ENCODE data around the gene CTXND2.

DNA sequence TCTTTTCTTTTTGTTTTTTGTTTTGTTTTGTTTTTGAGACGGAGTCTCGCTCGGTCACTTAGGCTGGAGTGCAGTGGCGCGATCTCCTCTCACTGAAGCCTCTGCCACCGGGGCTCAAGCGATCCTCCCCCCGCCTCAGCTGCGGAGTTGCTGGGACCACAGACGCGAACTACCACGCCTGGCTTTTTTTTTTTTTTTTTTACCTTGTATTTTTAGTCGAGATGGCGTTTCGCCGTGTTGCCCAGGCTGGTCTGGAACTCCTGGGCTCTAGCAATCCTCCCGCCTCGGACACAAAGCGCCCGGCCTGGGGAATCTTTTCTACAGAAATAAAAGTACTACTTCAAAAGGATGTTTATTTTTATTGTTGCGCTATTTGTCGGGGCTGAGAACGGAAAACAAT lies 38.1 kb downstream of the CTXND2 start:
- TF ChIP-seq TCF12 (IDR thresholded peaks at IDR 0.05; ENCODE audit: low read depth) (no peak), TAF1 (IDR thresholded peaks at IDR 0.05; ENCODE audit: low read depth) (no peak), CEBPB (IDR thresholded peaks at IDR 0.05) (no peak), EP300 (IDR thresholded peaks at IDR 0.05; ENCODE audit: borderline replicate concordance) (no peak), RAD21 (IDR thresholded peaks at IDR 0.05; ENCODE audit: low read depth) (no peak), YY1 (IDR thresholded peaks at IDR 0.05; ENCODE audit: low read depth) (no peak), EGR1 (IDR thresholded peaks at IDR 0.05) (no peak), CREB1 (IDR thresholded peaks at IDR 0.05; ENCODE audit: low read depth) (no peak), ZBTB7A (IDR thresholded peaks at IDR 0.05; ENCODE audit: low read depth) (no peak)
- TF ChIP-seq, protein P1, sequence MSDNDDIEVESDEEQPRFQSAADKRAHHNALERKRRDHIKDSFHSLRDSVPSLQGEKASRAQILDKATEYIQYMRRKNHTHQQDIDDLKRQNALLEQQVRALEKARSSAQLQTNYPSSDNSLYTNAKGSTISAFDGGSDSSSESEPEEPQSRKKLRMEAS (IDR thresholded peaks at IDR 0.05): no peak
- TF ChIP-seq, protein P2, sequence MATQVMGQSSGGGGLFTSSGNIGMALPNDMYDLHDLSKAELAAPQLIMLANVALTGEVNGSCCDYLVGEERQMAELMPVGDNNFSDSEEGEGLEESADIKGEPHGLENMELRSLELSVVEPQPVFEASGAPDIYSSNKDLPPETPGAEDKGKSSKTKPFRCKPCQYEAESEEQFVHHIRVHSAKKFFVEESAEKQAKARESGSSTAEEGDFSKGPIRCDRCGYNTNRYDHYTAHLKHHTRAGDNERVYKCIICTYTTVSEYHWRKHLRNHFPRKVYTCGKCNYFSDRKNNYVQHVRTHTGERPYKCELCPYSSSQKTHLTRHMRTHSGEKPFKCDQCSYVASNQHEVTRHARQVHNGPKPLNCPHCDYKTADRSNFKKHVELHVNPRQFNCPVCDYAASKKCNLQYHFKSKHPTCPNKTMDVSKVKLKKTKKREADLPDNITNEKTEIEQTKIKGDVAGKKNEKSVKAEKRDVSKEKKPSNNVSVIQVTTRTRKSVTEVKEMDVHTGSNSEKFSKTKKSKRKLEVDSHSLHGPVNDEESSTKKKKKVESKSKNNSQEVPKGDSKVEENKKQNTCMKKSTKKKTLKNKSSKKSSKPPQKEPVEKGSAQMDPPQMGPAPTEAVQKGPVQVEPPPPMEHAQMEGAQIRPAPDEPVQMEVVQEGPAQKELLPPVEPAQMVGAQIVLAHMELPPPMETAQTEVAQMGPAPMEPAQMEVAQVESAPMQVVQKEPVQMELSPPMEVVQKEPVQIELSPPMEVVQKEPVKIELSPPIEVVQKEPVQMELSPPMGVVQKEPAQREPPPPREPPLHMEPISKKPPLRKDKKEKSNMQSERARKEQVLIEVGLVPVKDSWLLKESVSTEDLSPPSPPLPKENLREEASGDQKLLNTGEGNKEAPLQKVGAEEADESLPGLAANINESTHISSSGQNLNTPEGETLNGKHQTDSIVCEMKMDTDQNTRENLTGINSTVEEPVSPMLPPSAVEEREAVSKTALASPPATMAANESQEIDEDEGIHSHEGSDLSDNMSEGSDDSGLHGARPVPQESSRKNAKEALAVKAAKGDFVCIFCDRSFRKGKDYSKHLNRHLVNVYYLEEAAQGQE (IDR thresholded peaks at IDR 0.05; ENCODE audit: low read depth): no peak
- TF ChIP-seq, protein P3, sequence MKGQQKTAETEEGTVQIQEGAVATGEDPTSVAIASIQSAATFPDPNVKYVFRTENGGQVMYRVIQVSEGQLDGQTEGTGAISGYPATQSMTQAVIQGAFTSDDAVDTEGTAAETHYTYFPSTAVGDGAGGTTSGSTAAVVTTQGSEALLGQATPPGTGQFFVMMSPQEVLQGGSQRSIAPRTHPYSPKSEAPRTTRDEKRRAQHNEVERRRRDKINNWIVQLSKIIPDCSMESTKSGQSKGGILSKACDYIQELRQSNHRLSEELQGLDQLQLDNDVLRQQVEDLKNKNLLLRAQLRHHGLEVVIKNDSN (IDR thresholded peaks at IDR 0.05): no peak

Data from Ishikawa (cell line).